Effector memory CD4-positive, alpha-beta T cell (primary cell): ENCODE results near the gene NHEJ1.

Experiments
- DNase-seq, 3 donors: peaks; one replicate each; pipeline ENCODE4 v3.0.0-alpha.2; 2020
- H3K27ac ChIP-seq: 2 replicates; pipeline ENCODE4 v1.7.0; 2013; ENCODE audit warnings: mild to moderate bottlenecking, low read length, moderate library complexity; ENCODE audit not compliant: insufficient read depth, poor library complexity, severe bottlenecking
- H3K27me3 ChIP-seq: replicated peaks from 2 replicates; pipeline ENCODE4 v1.7.0; 2013; ENCODE audit warnings: mild to moderate bottlenecking, low read length; ENCODE audit not compliant: insufficient read depth, control insufficient read depth, poor library complexity, severe bottlenecking
- H3K36me3 ChIP-seq: 2 replicates; pipeline ENCODE4 v1.7.0; 2013; ENCODE audit warnings: mild to moderate bottlenecking, low read length, moderate library complexity; ENCODE audit not compliant: control insufficient read depth, insufficient read depth
- H3K4me1 ChIP-seq: 2 replicates; pipeline ENCODE4 v1.7.0; 2013; ENCODE audit warnings: low read length, mild to moderate bottlenecking; ENCODE audit not compliant: control insufficient read depth, insufficient read depth, poor library complexity, severe bottlenecking
- H3K4me3 ChIP-seq: 2 replicates; pipeline ENCODE4 v1.7.0; 2013; ENCODE audit warnings: low read length, low read depth, mild to moderate bottlenecking; ENCODE audit not compliant: insufficient read depth, poor library complexity, severe bottlenecking
- H3K9me3 ChIP-seq: 2 replicates; pipeline ENCODE4 v1.7.0; 2013; ENCODE audit warnings: mild to moderate bottlenecking, low read length, moderate library complexity; ENCODE audit not compliant: control insufficient read depth
- total RNA-seq, 3 donors: gene quantifications; one replicate each; lab custom pipeline; 2026; lab: John Stamatoyannopoulos, UW

NHEJ1 gene, protein sequence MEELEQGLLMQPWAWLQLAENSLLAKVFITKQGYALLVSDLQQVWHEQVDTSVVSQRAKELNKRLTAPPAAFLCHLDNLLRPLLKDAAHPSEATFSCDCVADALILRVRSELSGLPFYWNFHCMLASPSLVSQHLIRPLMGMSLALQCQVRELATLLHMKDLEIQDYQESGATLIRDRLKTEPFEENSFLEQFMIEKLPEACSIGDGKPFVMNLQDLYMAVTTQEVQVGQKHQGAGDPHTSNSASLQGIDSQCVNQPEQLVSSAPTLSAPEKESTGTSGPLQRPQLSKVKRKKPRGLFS
- 5.8 to 7.7 (median 7.3) reads per million in 3 donors for total RNA-seq

DNA sequence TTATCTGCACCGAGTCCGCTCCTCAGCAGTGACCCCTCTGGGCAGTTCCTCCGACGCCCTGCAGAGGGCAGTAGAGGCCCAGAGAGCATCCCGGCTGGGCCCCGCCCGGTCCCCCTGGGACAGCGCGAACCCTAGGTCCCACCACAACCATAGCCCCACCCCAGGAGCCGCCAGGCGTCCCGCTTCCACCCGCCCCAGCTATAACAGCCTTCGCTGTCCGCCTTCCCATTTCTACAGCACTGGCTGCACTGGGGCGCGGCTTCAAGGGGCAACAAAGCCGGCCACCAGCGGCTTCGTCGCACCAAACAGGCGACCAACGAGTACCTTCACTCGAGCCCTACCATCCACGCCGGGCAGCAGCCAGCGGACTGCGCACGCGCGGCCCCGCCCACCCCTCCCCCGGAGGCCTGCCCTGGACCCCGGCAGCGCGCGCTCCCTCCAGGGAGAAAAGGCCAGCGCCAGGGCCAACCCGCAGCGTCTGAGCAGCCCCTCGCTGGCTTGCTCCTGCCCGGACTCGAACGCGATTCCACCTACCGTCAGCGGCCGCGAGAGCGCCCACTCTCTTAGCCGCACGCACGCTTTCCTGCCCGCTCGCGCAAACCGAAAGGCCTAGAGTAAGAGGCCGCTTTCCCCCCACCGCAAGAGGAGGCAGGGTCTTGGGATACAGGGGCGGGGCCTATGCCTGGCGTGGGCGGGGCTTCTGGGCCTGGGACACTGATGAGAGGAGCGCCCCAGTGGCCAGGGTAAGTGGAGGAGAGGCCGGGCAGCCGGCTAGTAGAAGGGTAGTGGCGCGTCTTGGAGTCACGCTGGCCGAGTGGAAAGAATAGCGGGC is at the start of gene NHEJ1:
TSS of gene NHEJ1 (minus strand) at position 630 of the 832 bp plus-strand sequence. CDS start 2,453 bp downstream, outside the sequence.
- Histone ChIP-seq H3K36me3 (peaks cover 8% of the 10 kb centered on the region), H3K9me3 (no peaks in the 10 kb centered on the region), H3K27ac (peak within 1 kb of the TSS; percentile 72), H3K4me3 (peak within 1 kb of the TSS; percentile 68), H3K27me3 (no peaks in the 10 kb centered on the region), H3K4me1 (peaks cover 11% of the 10 kb centered on the region)
- DNase-seq: peak; percentile 88 to 89 (median 89)

DNA sequence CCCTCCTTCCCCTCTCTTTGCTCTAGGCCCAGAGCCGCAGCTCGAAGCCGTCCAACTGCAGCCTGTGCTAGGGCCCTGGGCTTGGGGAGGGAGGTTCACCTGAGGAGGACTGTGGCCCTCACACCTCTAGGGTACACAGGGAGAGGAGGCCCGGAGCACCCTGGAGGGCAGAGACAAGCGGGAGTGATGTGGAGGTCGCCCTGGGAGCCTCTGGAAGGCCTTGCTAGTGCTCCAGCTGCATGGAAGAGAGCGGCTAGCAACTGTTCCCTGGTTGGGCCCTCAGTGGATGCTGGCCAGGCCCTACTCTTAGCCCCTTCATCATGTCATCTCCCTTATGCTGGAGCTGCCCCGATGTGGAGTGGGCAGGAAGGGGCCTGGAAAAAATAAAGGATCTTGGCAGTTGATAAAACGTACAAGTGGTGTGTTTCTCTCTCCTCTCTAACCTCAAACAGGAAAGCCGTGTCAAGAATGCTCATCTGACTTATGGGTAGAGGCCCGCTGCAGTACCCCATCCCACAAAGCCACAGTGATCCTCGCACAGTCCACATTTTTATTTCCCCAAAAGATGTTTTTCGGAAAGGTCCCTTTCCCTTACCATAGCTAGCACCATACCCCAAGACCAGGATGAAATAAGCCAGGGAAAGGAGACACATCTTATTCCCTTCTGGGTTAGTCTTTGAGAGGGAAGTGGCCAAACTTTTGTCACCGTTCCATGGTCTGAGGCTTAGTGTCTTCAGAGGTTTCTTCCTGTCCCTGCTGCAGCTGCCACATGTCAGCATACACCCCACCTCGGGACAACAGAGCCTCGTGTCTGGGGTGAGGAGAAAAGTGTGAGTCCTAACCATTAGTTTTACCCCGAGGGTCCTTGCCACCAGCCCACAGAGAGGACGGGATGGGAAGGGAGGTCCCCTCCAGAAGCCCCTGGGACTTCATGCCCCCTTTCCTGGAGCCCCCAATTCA is 48.9 kb upstream of the NHEJ1 start:
- Histone ChIP-seq H3K27me3 (no peaks in the 10 kb centered on the region), H3K27ac (peak overlapping the region; percentile 8), H3K4me1 (peaks cover 10% of the 10 kb centered on the region), H3K36me3 (no peaks in the 10 kb centered on the region), H3K4me3 (no peak overlapping the region), H3K9me3 (no peaks in the 10 kb centered on the region)
- DNase-seq: no peak

DNA sequence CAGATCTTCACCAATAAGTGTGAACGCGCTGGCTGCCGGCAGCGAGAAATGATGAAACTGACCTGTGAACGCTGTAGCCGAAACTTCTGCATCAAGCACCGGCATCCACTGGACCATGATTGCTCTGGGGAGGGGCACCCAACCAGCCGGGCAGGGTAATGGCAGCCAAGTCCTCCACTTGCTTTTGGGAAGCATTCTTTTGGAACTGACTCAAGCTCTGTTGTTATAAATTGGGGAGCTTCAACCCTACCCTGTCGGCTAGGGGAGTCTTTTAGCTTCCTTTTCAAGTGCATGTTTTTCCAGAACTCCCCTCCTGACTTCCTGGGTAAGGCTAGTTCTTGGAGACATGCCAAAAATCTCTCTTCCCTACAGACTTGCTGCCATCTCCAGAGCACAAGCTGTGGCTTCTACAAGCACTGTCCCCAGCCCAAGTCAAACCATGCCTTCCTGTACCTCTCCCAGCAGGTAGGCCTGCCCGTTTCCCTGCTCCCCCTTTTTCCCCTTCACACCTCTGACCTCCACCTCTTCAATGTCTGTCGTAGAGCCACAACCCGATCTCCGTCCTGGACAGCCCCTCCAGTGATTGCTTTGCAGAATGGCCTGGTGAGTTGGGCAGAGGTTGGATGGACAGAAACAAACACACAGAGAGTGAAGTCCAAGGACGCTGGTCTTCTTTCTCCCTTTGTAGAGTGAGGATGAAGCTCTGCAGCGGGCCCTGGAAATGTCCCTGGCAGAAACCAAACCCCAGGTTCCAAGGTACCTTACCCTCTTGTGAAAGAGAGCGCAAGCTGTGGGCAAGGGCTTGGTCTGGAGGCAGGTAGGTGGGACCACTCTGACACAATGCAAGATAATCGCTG is 47.5 kb upstream of the NHEJ1 start:
- Histone ChIP-seq H3K4me3 (no peak overlapping the region), H3K27me3 (no peaks in the 10 kb centered on the region), H3K4me1 (peaks cover 10% of the 10 kb centered on the region), H3K9me3 (no peaks in the 10 kb centered on the region), H3K27ac (no peak overlapping the region), H3K36me3 (no peaks in the 10 kb centered on the region)
- DNase-seq: no peak

DNA sequence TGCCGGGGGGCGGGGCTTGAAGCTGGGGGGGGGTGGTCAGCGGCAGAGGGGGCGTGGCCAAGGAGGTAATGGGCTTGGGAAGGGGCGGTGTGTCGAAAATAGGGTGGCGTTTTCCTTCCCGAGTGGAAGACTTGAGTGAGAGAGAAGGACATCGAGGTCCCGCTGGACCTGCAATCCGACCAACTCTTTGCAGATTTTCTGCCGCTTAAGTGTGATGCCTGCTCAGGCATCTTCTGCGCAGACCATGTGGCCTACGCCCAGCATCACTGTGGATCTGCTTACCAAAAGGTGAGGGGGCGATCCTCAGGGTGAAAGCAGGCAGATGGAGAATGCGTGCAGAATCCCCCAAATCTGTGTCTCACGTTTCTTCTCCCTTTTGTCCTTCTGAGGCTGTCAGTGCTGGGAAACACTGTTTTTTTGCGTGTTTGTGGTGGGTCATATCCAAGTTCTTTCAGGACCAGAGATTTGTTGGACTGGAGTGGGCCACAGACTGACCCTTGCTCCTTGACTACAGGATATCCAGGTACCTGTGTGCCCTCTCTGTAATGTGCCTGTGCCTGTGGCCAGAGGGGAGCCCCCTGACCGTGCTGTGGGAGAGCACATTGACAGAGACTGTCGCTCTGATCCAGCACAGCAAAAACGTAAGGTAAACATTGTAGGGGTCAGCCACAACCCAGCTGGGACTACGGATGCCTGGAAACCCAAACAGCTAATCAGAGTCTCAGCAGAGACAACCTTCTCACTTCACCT is 46.7 kb upstream of the NHEJ1 start:
- no peaks in the 10 kb centered on the region for H3K36me3 ChIP-seq
- no peaks in the 10 kb centered on the region for H3K27me3 ChIP-seq
- no peaks in the 10 kb centered on the region for H3K9me3 ChIP-seq
- peak overlapping the region; percentile 68 for H3K4me3 ChIP-seq
- DNase-seq: no peak
- H3K4me1 ChIP-seq: peaks cover 10% of the 10 kb centered on the region
- peak overlapping the region; percentile 92 for H3K27ac ChIP-seq

DNA sequence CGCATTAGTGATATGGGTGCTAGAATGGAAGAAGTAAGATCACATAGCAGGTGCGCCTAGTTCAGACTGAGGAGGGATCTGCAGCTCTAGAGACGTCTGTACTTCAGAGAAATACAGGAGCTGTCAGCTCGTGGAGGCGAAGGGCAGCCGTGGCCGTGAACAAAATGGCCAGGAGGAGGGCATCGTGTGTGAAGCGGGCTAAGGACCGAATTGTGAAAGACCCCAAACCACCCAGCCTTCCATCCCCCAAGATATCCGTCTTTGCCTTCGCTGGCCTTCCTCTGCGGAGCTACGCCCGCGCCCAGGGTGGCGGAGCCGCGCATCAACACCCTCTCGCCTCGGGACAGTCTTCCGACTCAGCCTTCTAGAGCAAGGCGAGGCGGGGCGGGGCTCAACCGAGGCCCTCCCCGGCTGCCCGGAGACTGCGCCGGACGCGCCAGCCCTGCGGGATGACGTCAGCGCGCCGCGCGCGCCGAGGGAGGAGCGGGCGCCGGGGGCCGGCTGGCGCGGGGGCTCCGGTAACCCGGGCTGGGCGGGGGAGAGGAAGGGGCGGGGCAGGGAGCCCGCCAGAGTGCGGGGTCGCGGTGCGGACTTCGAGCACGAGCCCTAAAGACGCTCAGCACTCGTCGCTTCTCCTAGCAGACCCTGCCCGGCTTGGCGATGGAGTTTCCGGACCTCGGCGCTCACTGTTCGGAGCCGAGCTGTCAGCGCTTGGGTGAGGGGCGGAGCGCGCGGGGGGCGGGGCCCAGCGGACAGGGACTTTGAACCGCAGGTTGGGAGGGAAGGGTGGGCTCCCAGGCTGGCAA is 45.9 kb upstream of the NHEJ1 start, which contains the start of gene ZFAND2B:
TSS of gene ZFAND2B (plus strand) at position 455 of the 806 bp plus-strand sequence. CDS start at position 661, 206 bp downstream.
- Histone ChIP-seq H3K27me3 (no peaks in the 10 kb centered on the region), H3K36me3 (no peaks in the 10 kb centered on the region), H3K27ac (peak within 1 kb of the TSS; percentile 92), H3K9me3 (no peaks in the 10 kb centered on the region), H3K4me3 (peak within 1 kb of the TSS; percentile 68), H3K4me1 (peaks cover 10% of the 10 kb centered on the region)
- peak; percentile 90 to 93 (median 91) for DNase-seq

DNA sequence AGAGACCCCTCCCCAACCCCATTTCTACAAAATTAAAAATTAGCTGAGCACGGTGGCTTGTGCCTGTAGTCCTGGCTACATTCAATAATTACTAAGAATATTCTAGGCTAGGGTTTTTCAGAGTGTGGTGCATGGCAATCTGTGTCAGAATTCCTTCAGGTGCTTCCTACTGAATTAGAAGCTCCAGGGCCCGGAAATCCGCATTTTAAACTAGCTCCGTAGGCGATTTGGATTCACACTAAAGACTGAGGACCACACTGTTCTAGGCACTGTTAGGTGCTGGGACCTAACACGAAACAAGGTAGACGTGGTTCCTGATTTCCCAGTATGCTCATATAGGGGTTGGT is 45.3 kb upstream of the NHEJ1 start:
- H3K36me3 ChIP-seq: no peaks in the 10 kb centered on the region
- DNase-seq: no peak
- peaks cover 6% of the 10 kb centered on the region for H3K4me1 ChIP-seq
- no peaks in the 10 kb centered on the region for H3K9me3 ChIP-seq
- peak overlapping the region; percentile 92 for H3K27ac ChIP-seq
- no peaks in the 10 kb centered on the region for H3K27me3 ChIP-seq
- H3K4me3 ChIP-seq: peak overlapping the region; percentile 68

DNA sequence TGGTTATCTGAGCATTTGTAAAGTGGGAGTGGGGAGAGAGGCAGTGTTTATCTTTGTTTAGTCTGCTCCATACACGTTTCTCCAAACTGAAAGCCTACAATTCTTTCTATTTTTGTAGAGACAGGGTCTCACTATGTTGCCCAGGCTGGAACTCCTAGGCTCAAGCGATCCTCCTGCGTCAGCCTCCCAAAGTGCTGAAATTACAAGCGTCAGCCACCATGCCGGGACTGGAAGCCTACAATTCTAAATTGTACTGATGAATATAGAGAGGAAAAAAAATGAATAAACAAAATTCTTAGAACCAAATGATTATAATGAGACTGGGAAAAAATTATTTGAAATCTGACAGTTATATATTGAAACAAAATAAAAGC is 44.5 kb upstream of the NHEJ1 start:
- Histone ChIP-seq H3K4me3 (no peak overlapping the region), H3K9me3 (no peaks in the 10 kb centered on the region), H3K36me3 (no peaks in the 10 kb centered on the region), H3K27ac (no peak overlapping the region), H3K27me3 (no peaks in the 10 kb centered on the region), H3K4me1 (peaks cover 5% of the 10 kb centered on the region)
- no peak for DNase-seq

DNA sequence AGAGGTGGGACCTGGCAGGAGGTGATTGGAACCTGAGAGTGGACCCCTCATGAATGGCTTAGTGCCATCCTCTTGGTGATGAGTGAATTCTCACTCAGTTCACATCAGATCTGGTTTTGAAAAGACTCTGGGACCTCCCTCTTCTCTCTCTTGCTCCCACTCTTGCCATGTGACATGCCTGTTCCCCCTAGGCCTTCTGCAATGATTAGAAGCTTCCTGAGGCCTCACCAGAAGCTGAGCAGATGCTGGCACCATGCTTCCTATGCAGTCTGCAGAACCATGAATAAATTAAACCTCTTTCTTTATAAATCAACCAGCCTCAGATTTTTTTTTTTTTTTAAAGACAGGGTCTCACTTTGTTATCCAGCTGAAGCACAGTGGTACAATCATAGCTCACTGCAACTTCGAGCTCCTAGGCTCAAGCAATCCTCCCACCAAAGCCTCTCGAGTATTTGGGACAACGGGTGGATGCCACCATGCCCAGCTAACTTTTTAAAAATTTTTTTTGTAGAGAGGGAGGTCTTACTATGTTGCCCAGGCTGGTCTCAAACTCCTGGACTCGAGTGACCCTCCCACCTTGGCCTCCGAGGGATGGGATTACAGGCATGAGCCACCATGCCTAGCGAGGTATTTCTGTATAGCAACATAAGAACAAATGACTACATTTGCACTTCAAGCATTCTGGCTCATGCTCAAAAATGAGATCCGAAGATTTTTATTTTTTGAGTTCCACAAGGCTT is 44.0 kb upstream of the NHEJ1 start:
- H3K4me3 ChIP-seq: no peak overlapping the region
- no peaks in the 10 kb centered on the region for H3K9me3 ChIP-seq
- H3K36me3 ChIP-seq: no peaks in the 10 kb centered on the region
- DNase-seq: no peak
- no peak overlapping the region for H3K27ac ChIP-seq
- H3K4me1 ChIP-seq: peaks cover 5% of the 10 kb centered on the region
- no peaks in the 10 kb centered on the region for H3K27me3 ChIP-seq
